ENCODE data around the gene NAALADL2. TPM values are rescaled to one million over a fixed set of nuclear protein-coding genes. Genes with fewer than 3 reads are reported as not detected.
A peak's percentile ranks its signal among the peaks of the same experiment; 100 is the strongest.

Gene NAALADL2
- total and polyA plus RNA-seq, 5 donors = 1.3 to 10.7 (median 9.7) TPM

DNA sequence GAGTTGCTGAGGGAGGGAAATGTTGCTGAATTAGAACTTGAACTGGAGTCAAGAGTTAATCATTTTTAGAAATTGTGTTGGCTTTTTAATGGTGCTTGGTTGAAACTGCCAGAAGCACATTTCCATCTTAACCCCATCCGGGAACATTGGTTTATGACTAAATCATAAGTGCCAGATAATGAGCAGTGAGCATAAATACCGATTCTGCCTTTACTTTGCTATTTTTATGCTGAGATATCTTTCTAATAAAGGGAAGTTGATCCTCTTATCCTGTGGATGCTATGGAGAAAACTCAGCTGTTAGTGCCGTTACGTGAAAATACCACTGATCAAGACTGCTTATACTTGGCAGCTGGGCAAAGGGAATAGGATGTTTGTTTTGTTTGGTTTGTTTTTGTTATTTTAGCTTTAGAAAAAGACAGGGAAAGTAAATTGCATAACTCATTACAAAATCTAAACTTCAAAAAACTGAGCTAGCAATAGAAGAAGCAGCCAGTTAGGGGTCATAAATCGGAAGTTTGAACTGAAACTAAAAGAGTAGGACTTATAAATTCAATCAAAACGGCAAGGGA is 813.1 kb downstream of the NAALADL2 start:
- Histone ChIP-seq H3K27me3 (ENCODE audit: control insufficient read depth, insufficient read depth) (no peaks in the 10 kb centered on the region), H3K4me1 (ENCODE audit: control insufficient read depth, insufficient read depth, low read length) (no peaks in the 10 kb centered on the region), H3K9me3 (ENCODE audit: control insufficient read depth, low read length) (no peaks in the 10 kb centered on the region), H3K27ac (ENCODE audit: low read length) (no peak overlapping the region), H3K4me3 (ENCODE audit: low read length) (peak overlapping the region; percentile 64)
- intact Hi-C loops (cut with DNase I) = no loop called here
- 29% methylated on average over 6 of the region's 6 CpGs for WGBS
- ATAC-seq (no peak), DNase-seq (no peak)

DNA sequence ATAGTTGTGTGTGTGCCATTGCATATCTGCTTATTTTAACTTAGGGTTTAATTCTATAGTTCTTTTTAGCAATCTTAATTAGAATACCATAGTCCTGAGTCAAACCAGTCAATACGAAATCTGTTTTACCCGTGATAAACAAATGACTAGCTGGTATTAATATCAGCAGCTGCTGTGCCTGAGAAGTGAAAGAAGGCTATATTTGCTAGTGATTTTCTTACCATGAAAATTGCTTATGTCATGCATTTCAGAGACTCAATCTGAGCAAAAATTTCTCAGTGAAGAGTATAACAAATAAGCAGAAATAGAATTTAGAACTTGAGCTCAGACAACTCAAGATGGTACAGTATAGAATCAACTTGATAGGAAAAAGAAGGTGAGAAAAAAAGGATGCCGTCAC is 820.4 kb downstream of the NAALADL2 start:
- DNase-seq (no peak), ATAC-seq (no peak)
- Histone ChIP-seq H3K9me3 (ENCODE audit: control insufficient read depth, low read length) (no peaks in the 10 kb centered on the region), H3K27ac (ENCODE audit: low read length) (no peak overlapping the region), H3K4me3 (ENCODE audit: low read length) (no peak overlapping the region), H3K4me1 (ENCODE audit: control insufficient read depth, insufficient read depth, low read length) (no peaks in the 10 kb centered on the region), H3K27me3 (ENCODE audit: control insufficient read depth, insufficient read depth) (no peaks in the 10 kb centered on the region)
- WGBS = 87% methylated on average over 3 of the region's 3 CpGs
- intact Hi-C loops (cut with DNase I) = no loop called here

DNA sequence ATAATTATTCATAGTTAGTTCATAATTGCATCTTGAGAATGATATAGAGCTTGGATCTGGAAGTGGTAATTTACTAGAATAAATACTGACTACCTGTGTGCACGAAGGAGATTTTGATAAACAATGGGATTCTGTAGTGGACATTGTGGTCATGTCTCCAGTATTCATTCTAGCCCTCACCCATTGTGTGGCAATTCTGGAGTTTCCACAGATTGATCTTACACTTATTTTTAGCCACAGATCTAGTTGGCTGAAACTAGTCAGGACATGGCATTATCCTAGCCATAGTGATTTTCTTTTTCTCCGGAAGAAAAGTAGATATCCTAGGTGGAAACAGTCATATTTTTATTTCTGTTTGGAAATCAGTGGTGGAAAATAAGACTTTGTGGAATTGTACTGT is 833.1 kb downstream of the NAALADL2 start:
- Histone ChIP-seq H3K27me3 (ENCODE audit: control insufficient read depth, insufficient read depth) (no peaks in the 10 kb centered on the region), H3K9me3 (ENCODE audit: control insufficient read depth, low read length) (no peaks in the 10 kb centered on the region), H3K4me1 (ENCODE audit: control insufficient read depth, insufficient read depth, low read length) (no peaks in the 10 kb centered on the region), H3K4me3 (ENCODE audit: low read length) (no peak overlapping the region), H3K27ac (ENCODE audit: low read length) (no peak overlapping the region)
- 89% methylated on average over 2 of the region's 2 CpGs for WGBS
- ATAC-seq = no peak
- intact Hi-C loops (cut with DNase I) = no loop called here
- DNase-seq = no peak

DNA sequence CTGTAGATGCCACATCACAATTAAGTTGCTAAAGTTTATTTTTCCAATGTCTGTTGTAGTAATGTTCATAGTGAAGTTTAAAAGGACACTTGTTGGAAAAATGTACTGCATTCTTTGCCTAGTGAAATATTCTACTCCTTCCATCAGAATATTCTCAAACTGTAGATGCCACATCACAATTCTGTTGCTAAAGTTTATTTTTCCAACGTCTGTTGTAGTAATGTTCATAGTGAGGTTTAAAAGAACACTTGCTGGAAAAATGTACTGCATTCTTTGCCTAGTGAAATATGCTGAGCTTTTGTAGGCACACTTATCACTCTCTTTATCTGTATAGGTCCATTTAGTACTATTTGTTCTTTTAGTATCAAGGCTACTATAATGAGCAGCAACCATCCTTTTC is 836.1 kb downstream of the NAALADL2 start:
- no peak overlapping the region for H3K27ac ChIP-seq (ENCODE audit: low read length)
- WGBS = 33% methylated on average over 1 of the region's 1 CpG
- no peak for ATAC-seq
- H3K9me3 ChIP-seq (ENCODE audit: control insufficient read depth, low read length) = no peaks in the 10 kb centered on the region
- DNase-seq = no peak
- intact Hi-C loops (cut with DNase I) = no loop called here
- H3K4me1 ChIP-seq (ENCODE audit: control insufficient read depth, insufficient read depth, low read length) = no peaks in the 10 kb centered on the region
- no peaks in the 10 kb centered on the region for H3K27me3 ChIP-seq (ENCODE audit: control insufficient read depth, insufficient read depth)
- H3K4me3 ChIP-seq (ENCODE audit: low read length) = no peak overlapping the region

DNA sequence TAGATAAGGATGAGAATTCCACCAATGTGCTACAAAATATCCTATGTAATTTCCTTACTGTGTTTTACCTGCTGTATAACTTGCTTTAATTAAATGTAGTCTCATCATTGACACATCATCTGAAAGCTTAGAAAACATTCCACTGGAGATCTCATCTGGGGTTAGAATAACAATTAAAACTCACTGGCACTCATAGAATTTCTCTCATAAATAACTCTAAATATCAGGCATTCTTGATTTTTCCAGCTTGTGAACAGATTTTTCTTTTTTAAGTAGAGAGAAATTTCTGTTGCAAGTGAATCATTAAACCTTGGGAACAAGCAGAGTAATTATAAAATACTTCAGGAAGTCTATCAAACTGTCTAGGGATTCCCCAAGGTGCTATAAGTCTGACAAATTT is 843.8 kb downstream of the NAALADL2 start:
- ATAC-seq = no peak
- Histone ChIP-seq H3K27ac (ENCODE audit: low read length) (no peak overlapping the region), H3K4me3 (ENCODE audit: low read length) (no peak overlapping the region), H3K27me3 (ENCODE audit: control insufficient read depth, insufficient read depth) (no peaks in the 10 kb centered on the region), H3K4me1 (ENCODE audit: control insufficient read depth, insufficient read depth, low read length) (no peaks in the 10 kb centered on the region), H3K9me3 (ENCODE audit: control insufficient read depth, low read length) (no peaks in the 10 kb centered on the region)
- intact Hi-C loops (cut with DNase I) = no loop called here
- no peak for DNase-seq

DNA sequence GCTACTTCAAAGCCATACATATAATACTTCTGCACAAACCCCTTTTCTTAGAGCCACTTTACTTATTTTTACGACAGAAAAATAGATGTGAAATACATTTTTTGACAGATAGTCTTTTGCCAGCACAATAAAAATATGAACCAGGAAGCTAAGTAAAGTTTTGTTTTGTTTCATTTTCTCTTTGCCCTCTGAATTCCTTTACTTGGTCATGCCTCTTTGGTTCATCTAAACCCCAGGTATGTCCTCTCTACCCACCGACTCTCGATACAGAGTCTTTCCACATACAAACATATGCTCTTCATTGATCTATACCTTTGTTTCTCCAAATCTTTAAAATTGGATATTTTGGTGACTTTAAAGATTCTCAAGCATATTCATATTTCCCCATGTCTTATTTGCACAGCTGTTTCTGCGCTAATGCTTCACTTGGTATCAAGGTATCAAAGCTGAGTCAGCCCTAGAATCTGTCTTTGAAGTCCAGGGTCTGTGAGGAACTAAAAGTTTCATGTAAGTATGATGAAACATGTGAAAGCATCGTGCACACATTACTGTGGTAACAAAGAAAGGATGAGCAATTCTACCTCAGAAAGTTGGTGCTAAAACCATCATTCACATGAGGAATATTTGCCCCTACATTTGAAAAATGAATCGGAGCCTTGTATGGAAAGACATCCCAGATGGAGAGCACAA is 845.4 kb downstream of the NAALADL2 start:
- 91% methylated on average over 6 of the region's 6 CpGs for WGBS
- H3K4me1 ChIP-seq (ENCODE audit: control insufficient read depth, insufficient read depth, low read length) = no peaks in the 10 kb centered on the region
- ATAC-seq = no peak

DNA sequence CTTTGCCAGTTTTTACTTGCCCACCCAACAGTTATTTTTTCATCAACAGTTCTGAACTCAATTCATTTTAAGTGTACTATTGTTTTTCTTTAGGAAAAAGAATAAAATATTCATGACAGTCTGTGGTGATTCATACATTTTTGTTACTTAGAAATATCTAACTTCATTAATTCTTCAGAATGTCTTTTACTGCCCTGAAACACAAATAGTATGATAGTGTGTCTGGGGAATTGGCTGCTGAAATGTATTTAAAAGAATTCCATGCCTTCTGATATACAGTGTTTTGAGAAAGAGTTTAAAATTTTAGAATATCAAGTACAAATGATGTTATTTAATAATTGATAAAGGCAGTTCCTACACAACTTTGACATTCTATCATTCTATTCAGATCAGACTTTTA is 854.1 kb downstream of the NAALADL2 start:
- no peak for DNase-seq
- intact Hi-C loops (cut with DNase I) = no loop called here
- H3K4me1 ChIP-seq (ENCODE audit: control insufficient read depth, insufficient read depth, low read length) = no peaks in the 10 kb centered on the region
- H3K27ac ChIP-seq (ENCODE audit: low read length) = no peak overlapping the region
- no peak overlapping the region for H3K4me3 ChIP-seq (ENCODE audit: low read length)
- ATAC-seq = no peak
- no peaks in the 10 kb centered on the region for H3K9me3 ChIP-seq (ENCODE audit: control insufficient read depth, low read length)
- H3K27me3 ChIP-seq (ENCODE audit: control insufficient read depth, insufficient read depth) = no peaks in the 10 kb centered on the region

More for the DNA sequence above, 845.4 kb downstream of the NAALADL2 start:
- H3K9me3 ChIP-seq (ENCODE audit: control insufficient read depth, low read length) = no peaks in the 10 kb centered on the region
- H3K4me3 ChIP-seq (ENCODE audit: low read length) = no peak overlapping the region
- intact Hi-C loops (cut with DNase I) = no loop called here
- DNase-seq = no peak
- no peak overlapping the region for H3K27ac ChIP-seq (ENCODE audit: low read length)
- H3K27me3 ChIP-seq (ENCODE audit: control insufficient read depth, insufficient read depth) = no peaks in the 10 kb centered on the region

DNA sequence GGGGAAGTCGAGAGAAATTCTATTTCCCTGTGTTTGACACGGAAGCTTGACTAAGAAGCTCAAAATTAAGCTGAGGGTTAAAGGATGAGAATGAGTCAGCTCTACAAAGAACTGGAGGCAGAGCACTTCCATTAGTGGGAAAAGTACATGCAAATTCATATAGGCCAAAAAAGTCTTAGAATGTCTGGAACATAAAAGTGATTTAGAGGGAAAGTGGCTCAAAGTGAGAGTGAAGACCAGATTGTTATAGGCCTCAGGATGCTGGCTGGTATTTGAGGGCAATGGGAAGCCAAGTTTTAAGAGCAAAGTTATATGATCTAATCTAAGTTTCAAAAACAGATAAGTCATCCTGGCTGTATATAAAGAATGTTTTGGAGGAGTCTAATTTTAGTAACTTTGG is 857.3 kb downstream of the NAALADL2 start:
- DNase-seq (no peak), ATAC-seq (no peak)
- H3K27ac ChIP-seq (ENCODE audit: low read length) = no peak overlapping the region
- WGBS = 87% methylated on average over 2 of the region's 2 CpGs
- no peaks in the 10 kb centered on the region for H3K9me3 ChIP-seq (ENCODE audit: control insufficient read depth, low read length)
- H3K4me3 ChIP-seq (ENCODE audit: low read length) = no peak overlapping the region
- H3K4me1 ChIP-seq (ENCODE audit: control insufficient read depth, insufficient read depth, low read length) = no peaks in the 10 kb centered on the region
- no peaks in the 10 kb centered on the region for H3K27me3 ChIP-seq (ENCODE audit: control insufficient read depth, insufficient read depth)
- intact Hi-C loops (cut with DNase I) = no loop called here

DNA sequence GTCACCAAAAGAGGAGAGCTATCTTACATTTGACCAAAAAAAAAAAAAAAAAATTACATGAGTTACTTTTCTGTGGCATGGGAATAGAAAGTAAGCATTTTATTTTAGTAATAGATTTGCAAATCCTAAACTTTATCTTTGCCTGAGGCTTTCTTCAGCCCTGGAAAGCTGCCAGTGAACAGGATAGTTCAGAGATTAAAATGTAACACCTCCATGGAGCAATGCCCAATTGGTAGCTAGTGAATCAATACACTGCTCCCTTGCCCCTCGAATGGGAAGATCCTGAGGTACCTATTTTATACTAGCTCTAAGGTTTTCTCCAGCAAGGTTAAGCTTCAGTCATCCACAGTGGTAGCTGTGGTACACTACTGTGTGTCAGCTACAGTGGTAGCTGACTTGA is 867.1 kb downstream of the NAALADL2 start:
- no peaks in the 10 kb centered on the region for H3K27me3 ChIP-seq (ENCODE audit: control insufficient read depth, insufficient read depth)
- intact Hi-C loops (cut with DNase I) = loop anchor here in 1 of 4 donors (10.0 kb wide), 1 partner anchor 1031 kb away; no protein-coding TSS in a partner anchor
- no peak overlapping the region for H3K27ac ChIP-seq (ENCODE audit: low read length)
- H3K4me1 ChIP-seq (ENCODE audit: control insufficient read depth, insufficient read depth, low read length) = no peaks in the 10 kb centered on the region
- WGBS = 66% methylated on average over 1 of the region's 1 CpG
- no peaks in the 10 kb centered on the region for H3K9me3 ChIP-seq (ENCODE audit: control insufficient read depth, low read length)
- ATAC-seq (no peak), DNase-seq (no peak)
- H3K4me3 ChIP-seq (ENCODE audit: low read length) = no peak overlapping the region

DNA sequence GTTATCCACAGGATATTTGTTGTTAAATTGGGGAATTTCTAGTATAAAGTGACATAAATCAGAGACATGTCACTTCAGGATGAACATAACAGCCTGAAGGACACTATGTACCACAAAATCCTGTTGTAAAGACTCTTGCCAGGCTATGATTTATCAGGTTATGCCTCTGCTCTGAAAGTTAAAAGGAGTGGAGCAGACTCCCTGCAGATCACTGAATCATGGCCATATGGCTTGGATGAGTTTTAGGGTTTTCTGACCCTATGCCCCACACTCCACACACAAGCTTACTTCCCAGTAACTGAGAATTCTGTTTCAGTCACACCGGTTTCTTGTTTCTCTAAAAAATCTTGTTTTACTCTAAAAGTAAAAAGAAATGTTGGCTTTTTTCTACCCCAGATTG is 869.4 kb downstream of the NAALADL2 start:
- H3K9me3 ChIP-seq (ENCODE audit: control insufficient read depth, low read length) = no peaks in the 10 kb centered on the region
- no peak overlapping the region for H3K27ac ChIP-seq (ENCODE audit: low read length)
- no peaks in the 10 kb centered on the region for H3K4me1 ChIP-seq (ENCODE audit: control insufficient read depth, insufficient read depth, low read length)
- ATAC-seq (no peak), DNase-seq (no peak)
- H3K27me3 ChIP-seq (ENCODE audit: control insufficient read depth, insufficient read depth) = no peaks in the 10 kb centered on the region
- WGBS = 97% methylated on average over 1 of the region's 1 CpG
- no peak overlapping the region for H3K4me3 ChIP-seq (ENCODE audit: low read length)
- intact Hi-C loops (cut with DNase I) = loop anchor here in 1 of 4 donors (10.0 kb wide), 1 partner anchor 1034 kb away; no protein-coding TSS in a partner anchor

DNA sequence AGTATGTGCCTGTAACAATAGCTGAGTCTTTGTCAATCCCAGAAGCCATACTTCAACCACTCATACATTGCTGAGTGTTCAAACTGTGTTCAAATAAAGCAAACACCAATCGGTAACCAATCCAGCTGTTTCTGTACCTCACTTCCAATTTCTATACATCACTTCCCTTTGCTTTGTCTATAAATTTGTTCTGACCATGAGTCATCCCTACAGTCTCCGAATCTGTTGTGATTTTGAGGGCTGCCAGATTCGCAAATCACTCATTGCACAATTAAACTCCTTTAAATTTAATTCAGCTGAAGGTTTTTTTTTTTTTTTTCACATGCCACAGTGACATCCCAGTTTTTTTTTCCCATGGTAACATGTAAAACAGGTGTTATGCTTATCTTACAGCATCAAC is 870.3 kb downstream of the NAALADL2 start:
- WGBS = 90% methylated on average over 3 of the region's 3 CpGs
- no peaks in the 10 kb centered on the region for H3K9me3 ChIP-seq (ENCODE audit: control insufficient read depth, low read length)

More for the DNA sequence above, 870.3 kb downstream of the NAALADL2 start:
- no peaks in the 10 kb centered on the region for H3K4me1 ChIP-seq (ENCODE audit: control insufficient read depth, insufficient read depth, low read length)
- H3K27ac ChIP-seq (ENCODE audit: low read length) = no peak overlapping the region
- DNase-seq (no peak), ATAC-seq (no peak)
- intact Hi-C loops (cut with DNase I) = loop anchor here in 1 of 4 donors (10.0 kb wide), 1 partner anchor 1035 kb away; no protein-coding TSS in a partner anchor
- no peak overlapping the region for H3K4me3 ChIP-seq (ENCODE audit: low read length)
- no peaks in the 10 kb centered on the region for H3K27me3 ChIP-seq (ENCODE audit: control insufficient read depth, insufficient read depth)
